Fibroblast of gingiva (primary cell): ENCODE results near the gene RBM47.
A peak's percentile ranks its signal among the peaks of the same experiment; 100 is the strongest.
"Not testable (repeated sequence)": the region's sequence is repeated elsewhere in the genome, so short reads cannot be mapped to it uniquely, and the experiment has no call there.

Experiments
- DNase-seq: peaks from one replicate; pipeline ENCODE4 v3.0.0-alpha.2; 2011; ENCODE audit warnings: low read depth

RBM47 gene

GRCh38 chr4:40486534-40486933 is 143.1 kb downstream of the RBM47 start:
- peak; percentile 17 for DNase-seq

- no peak for DNase-seq
These were observed 145.1 kb downstream of the RBM47 start for GRCh38 chr4:40484346-40485090.

- peak; percentile 16 for DNase-seq
These were observed 146.5 kb downstream of the RBM47 start for GRCh38 chr4:40482985-40483647.

DNA sequence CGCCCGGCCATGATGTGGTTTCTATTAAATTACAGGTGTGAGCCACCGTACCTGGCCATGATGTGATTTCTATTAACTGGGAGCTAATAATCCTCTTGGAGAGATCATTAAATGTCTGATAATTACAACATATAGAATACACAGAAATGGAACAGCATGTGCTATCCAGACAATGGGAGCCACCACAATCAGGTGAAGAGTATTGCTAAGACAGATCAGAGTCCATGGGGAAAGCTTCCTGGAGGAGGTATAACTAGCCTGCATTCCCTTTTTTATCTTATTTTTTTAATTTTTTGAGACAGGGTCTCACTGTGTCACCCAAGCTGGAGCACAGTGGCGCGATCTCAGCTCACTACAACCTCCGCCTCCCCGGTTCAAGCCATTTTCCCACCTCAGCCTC is 147.7 kb downstream of the RBM47 start:
- DNase-seq: no peak

- DNase-seq: no peak
These were observed 149.4 kb downstream of the RBM47 start for GRCh38 chr4:40480291-40480690.

DNA sequence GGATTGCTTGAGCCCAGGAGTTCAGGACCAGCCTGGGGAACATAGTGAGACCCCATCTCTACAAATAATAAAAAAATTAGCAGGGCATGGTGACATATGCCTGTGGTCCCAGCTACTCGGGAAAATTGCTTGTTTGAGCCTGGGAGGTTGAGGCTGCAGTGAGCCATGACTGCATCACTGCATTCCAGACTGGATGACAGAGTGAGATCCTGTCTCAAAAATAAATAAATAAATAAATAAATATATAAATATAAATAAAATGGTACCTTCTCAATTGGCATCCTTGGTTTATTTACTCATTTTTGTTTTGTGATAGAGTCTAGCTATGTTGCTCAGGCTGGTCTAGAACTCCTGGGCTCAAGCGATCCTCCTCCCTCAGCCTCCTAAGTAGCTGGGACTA is 150.3 kb downstream of the RBM47 start:
- no peak for DNase-seq

- no peak for DNase-seq
These were observed 154.1 kb downstream of the RBM47 start for GRCh38 chr4:40475609-40476008.

- no peak for DNase-seq
These were observed 155.9 kb downstream of the RBM47 start for GRCh38 chr4:40473578-40474388.

DNA sequence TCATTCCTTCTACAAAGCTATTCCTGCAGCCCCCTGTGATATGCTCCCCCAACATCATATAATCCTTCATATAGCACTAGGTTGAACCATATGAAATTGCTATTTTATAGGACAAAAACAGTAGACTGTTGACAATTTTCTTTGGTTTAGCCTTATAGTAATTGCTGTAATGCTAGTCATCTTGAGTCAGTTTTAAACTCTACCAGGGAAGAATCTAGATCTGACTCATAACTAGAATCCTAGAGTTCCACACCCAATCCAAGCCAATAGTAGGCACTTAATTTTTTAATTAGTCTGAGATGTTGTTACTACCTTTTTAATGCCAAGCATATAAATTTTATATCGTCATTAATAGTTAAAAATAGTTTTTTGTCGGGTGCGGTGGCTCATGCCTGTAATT is 157.7 kb downstream of the RBM47 start:
- no peak for DNase-seq

DNA sequence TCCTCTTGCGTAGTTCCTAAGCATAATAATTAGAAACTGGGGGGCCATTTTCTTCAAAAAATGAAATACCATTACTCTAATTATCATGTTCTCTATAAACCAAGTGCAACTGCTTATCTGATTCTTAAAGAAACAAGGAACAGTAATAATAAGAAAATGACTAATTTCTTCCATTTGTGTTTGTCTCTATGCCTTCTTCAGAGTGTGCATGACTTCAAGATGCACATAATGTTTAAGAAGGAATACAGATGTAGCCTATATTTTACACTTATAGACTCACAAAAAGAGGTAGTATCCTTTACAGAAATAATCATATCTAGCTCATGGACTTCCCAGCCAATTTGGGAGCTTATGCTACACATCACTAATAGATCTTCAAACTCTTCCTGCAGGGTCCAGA is 162.9 kb downstream of the RBM47 start:
- DNase-seq: no peak

- DNase-seq: no peak
These were observed 167.3 kb downstream of the RBM47 start for GRCh38 chr4:40462326-40462725.

DNA sequence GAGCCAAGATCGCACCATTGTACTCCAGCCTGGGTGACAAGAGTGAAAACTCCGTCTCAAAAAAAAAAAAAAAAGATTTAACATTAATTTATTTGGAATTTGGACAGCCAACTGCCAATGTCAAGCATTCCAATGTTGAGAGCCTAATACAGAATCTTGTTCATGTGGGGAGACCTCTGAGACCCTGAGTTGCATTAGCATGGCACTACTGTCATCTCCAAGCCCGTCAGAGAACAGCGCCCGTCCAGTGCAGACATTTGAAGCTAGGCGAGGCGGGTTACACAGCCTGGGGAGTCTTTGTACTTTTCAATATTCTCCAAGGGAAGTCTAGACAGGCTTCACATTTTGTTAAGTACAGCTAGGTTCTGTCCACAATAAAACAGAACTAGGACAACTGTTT is 167.8 kb downstream of the RBM47 start:
- no peak for DNase-seq

GRCh38 chr4:40461062-40461461 is 168.6 kb downstream of the RBM47 start:
- DNase-seq: no peak

- DNase-seq: no peak
These were observed 171.0 kb downstream of the RBM47 start for GRCh38 chr4:40458683-40459082.

DNA sequence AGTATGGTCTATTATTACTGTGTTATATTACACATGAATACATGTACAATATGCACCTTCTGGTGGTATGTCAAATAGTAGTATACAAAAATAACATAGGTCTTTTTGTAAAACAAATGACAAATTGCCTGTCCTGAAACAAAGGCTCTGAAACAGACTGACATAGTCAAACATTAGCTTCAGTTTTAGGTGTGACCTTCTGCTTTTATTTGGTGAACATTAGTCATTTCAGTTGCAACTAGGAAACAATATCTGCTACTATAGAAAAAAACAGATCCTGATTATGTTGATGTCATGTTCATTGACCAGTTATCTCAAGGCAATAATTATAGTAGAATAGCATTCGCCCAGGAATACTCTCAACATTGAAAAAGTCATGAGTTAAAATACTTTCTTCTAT is 171.6 kb downstream of the RBM47 start:
- no peak for DNase-seq

DNA sequence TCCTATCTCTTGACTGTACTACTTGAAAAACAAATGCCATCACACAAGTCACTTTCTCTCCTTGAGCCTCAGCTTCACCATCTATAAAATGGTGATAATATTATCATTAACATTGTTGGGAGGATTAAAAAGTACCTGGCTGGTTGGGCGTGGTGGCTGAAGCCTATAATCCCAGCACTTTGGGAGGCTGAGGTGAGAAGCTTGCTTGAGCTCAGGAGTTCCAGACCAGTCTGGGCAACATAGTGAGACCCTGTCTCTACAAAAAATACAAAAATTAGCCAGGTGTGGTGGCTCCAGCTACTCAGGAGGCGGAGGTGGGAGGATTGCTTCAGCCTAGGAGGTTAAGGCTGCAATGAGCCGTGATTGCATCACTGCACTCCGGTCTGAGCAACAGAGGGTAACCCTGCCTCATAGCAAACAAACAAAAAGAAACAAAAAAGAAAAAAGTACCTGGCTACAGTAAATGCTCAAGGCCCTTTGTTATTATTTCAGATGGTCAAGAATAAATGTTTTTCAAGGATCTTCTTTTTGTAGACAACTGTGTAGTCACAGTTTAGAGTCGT is 174.2 kb downstream of the RBM47 start:
- no peak for DNase-seq

DNA sequence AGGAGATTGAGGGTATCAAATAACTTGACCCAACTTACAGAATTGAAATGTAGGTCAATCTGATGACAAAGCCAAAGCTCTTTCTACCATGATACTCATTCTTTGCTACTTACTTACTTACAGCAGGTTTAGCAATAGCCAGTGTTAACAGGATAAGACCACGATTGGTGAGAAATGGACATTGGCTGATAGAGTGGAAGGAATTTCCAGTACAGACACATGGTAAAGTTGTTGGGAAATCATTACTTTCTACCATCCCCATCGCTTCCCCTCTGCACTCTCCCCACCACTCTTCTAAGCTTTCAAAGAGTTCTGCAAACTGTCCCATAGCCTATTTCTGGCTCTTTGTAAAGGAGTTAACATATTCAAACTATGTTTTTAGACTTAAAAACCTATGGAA is 174.8 kb downstream of the RBM47 start:
- no peak for DNase-seq

- DNase-seq: no peak
These were observed 175.8 kb downstream of the RBM47 start for GRCh38 chr4:40453912-40454311.

DNA sequence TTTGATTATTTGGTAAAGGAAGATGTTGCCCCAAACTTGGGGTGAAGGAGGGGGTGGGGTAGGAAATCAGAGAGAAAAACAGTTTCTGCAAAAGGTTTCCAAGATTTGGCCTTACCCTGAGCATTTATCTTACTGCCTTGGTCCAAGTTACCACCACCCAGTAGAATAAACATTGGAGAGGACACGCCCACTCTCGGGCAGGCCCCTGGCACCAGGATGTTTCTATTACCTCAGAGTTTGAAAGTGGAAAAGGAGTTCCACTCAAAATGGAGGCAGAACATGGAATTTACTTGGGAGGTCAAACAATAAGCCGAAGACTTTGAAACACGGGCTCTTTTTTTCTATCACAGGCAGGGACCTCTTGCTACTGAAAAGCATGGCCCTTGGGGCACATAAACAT is 180.8 kb downstream of the RBM47 start:
- DNase-seq: no peak

GRCh38 chr4:40446839-40447238 is 182.8 kb downstream of the RBM47 start:
- DNase-seq: no peak

GRCh38 chr4:40446261-40446750 is 183.4 kb downstream of the RBM47 start:
- not testable (repeated sequence) for DNase-seq

GRCh38 chr4:40445671-40446070 is 184.0 kb downstream of the RBM47 start:
- DNase-seq: no peak

DNA sequence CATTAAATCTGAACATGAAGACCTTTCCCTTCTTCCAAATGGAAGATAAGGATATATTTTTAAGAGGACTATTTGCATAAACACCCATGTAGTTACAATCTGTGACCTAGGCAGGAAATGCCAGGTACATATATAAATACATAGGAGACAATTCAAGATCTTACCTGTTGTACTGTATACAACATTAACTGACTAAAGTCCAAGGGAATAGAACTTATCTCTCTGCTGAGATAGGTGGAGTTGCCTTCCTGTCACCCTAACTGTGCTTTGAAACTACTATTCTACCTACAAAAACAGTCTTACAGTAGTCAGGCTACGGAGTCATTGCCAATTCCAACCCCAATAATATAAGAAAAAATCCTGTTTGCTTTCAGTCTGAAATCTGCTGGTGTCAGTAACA is 188.2 kb downstream of the RBM47 start:
- DNase-seq: no peak
